HCT116 (cell line): ENCODE results near the gene SNHG17.

ENCODE experiments used
- POLR2AphosphoS5 ChIP-seq: IDR thresholded peaks from 2 replicates; pipeline ENCODE4 v1.6.1; 2011; ENCODE audit warnings: mild to moderate bottlenecking, low read depth, low read length, moderate library complexity
- YY1 ChIP-seq: IDR thresholded peaks from 2 replicates; pipeline ENCODE4 v1.6.1; 2011; ENCODE audit warnings: low read length, low read depth, moderate library complexity, mild to moderate bottlenecking; ENCODE audit not compliant: insufficient replicate concordance; ENCODE audit errors: extremely low read depth

- TF ChIP-seq YY1 (no peak), POLR2AphosphoS5 (no peak)
Measured at GRCh38 chr20:38430679-38431325, 4.3 kb downstream of the SNHG17 start.
